Measurements from ENCODE around the gene R3HDM1. TPM values are rescaled to one million over a fixed set of nuclear protein-coding genes. Genes with fewer than 3 reads are reported as not detected.

R3HDM1 gene
- total and polyA plus RNA-seq, 2 experiments from 2014 or later = 9.1 to 10.9 TPM

DNA sequence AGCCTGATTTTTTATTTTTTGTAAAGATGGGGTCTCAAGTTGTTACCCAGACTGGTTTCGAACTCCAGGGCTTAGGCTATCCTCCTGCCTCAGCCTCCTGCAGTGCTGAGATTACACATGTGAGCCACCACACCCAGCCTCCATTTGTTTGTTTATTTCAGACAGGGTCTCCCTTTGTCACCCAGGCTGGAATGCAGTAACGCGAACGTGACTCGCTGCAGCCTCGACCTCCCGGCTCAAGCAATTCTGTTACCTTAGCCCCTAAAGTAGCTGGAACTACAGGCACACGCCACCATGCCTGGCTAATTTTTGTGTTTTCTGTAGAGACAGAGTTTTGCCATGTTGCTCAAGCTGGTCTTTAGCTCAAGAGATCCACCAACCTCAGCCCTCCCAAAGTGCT, 237.6 kb downstream of the R3HDM1 start:
- TF ChIP-seq EZH2phosphoT487 (IDR thresholded peaks at IDR 0.05; ENCODE audit: low read depth, severe bottlenecking, unreplicated experiment) = no peak
- TF ChIP-seq EZH2 (IDR thresholded peaks at IDR 0.05; ENCODE audit: borderline replicate concordance) = no peak
- TF ChIP-seq, protein P1, sequence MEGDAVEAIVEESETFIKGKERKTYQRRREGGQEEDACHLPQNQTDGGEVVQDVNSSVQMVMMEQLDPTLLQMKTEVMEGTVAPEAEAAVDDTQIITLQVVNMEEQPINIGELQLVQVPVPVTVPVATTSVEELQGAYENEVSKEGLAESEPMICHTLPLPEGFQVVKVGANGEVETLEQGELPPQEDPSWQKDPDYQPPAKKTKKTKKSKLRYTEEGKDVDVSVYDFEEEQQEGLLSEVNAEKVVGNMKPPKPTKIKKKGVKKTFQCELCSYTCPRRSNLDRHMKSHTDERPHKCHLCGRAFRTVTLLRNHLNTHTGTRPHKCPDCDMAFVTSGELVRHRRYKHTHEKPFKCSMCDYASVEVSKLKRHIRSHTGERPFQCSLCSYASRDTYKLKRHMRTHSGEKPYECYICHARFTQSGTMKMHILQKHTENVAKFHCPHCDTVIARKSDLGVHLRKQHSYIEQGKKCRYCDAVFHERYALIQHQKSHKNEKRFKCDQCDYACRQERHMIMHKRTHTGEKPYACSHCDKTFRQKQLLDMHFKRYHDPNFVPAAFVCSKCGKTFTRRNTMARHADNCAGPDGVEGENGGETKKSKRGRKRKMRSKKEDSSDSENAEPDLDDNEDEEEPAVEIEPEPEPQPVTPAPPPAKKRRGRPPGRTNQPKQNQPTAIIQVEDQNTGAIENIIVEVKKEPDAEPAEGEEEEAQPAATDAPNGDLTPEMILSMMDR (IDR thresholded peaks at IDR 0.05; ENCODE audit: poor library complexity) = no peak

DNA sequence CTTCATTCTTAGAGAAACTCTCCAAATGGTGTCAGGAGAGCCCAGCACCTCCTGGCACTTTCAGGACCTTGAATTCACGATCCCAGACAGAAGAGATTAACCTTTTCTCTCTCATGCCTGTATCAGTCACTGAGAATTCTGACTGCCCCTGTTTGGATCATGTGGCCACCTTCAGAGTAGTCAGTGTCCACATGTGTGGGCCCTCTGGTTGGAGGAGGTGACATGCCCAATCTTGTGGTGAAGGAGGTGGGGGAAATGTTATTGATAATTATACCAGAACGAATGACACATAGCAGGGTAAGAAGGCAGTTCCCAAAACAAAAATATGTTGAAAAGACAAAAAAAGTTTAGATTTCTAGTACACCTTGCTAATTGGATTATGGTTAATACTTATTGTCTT, 242.0 kb downstream of the R3HDM1 start:
- TF ChIP-seq EZH2phosphoT487 (IDR thresholded peaks at IDR 0.05; ENCODE audit: low read depth, severe bottlenecking, unreplicated experiment) (no peak), EZH2 (IDR thresholded peaks at IDR 0.05; ENCODE audit: borderline replicate concordance) (no peak)
- TF ChIP-seq, protein P1 (IDR thresholded peaks at IDR 0.05; ENCODE audit: poor library complexity) = no peak
- Histone ChIP-seq H4K20me1 (ENCODE audit: insufficient read depth, poor library complexity, severe bottlenecking) (no peaks in the 10 kb centered on the region), H3K36me3 (replicated peaks; ENCODE audit: insufficient read depth, low read depth) (peaks cover 12% of the 10 kb centered on the region), H3K4me3 (no peak overlapping the region), H3K4me2 (no peak overlapping the region), H3K79me2 (peaks cover 25% of the 10 kb centered on the region), H3K27ac (no peak overlapping the region), H3K9me3 (ENCODE audit: low read depth) (no peaks in the 10 kb centered on the region), H3K4me1 (ENCODE audit: insufficient read depth) (no peaks in the 10 kb centered on the region), H2AFZ (no peak overlapping the region), H3K27me3 (no peaks in the 10 kb centered on the region), H3K9me2 (replicated peaks; ENCODE audit: insufficient read depth) (no peaks in the 10 kb centered on the region)
- no peak for DNase-seq (ENCODE audit: low spot score)
- WGBS (ENCODE audit: low lambda C conversion rate, missing lambda C conversion rate) = 92% methylated on average over 2 of the region's 2 CpGs

More for the DNA sequence above, 237.6 kb downstream of the R3HDM1 start:
- no peak for DNase-seq (ENCODE audit: low spot score)
- Histone ChIP-seq H3K9me3 (ENCODE audit: low read depth) (no peaks in the 10 kb centered on the region), H3K4me2 (no peak overlapping the region), H4K20me1 (ENCODE audit: insufficient read depth, poor library complexity, severe bottlenecking) (peaks cover 4% of the 10 kb centered on the region), H3K79me2 (peaks cover 54% of the 10 kb centered on the region), H3K9me2 (replicated peaks; ENCODE audit: insufficient read depth) (no peaks in the 10 kb centered on the region), H3K27me3 (no peaks in the 10 kb centered on the region), H3K36me3 (replicated peaks; ENCODE audit: insufficient read depth, low read depth) (peaks cover 7% of the 10 kb centered on the region), H3K27ac (no peak overlapping the region), H3K4me3 (no peak overlapping the region), H3K4me1 (ENCODE audit: insufficient read depth) (no peaks in the 10 kb centered on the region), H2AFZ (no peak overlapping the region)
- WGBS (ENCODE audit: low lambda C conversion rate, missing lambda C conversion rate) = 92% methylated on average over 8 of the region's 8 CpGs

DNA sequence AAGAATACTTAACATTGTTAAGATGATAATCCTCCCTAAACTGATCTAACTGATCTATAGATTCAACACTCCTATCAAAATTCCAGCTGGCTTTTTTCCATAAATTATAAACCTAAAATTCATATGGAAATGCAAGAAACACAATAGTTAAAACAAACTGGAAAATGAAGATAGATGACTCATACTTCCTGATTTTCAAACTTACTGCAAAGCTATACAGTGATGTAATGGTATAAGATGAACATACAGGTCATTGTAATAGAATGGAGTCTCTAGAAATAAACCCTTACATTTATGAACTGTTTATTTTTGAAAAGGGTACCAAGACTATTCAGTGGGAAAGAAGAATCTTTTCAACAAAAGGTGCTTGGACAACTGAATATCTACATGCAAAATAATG, 242.6 kb downstream of the R3HDM1 start:
- Histone ChIP-seq H3K27ac (no peak overlapping the region), H2AFZ (no peak overlapping the region), H3K27me3 (no peaks in the 10 kb centered on the region), H3K9me2 (replicated peaks; ENCODE audit: insufficient read depth) (no peaks in the 10 kb centered on the region), H3K4me1 (ENCODE audit: insufficient read depth) (no peaks in the 10 kb centered on the region), H3K4me3 (no peak overlapping the region), H3K9me3 (ENCODE audit: low read depth) (no peaks in the 10 kb centered on the region), H3K36me3 (replicated peaks; ENCODE audit: insufficient read depth, low read depth) (peaks cover 12% of the 10 kb centered on the region), H3K4me2 (no peak overlapping the region), H3K79me2 (peaks cover 21% of the 10 kb centered on the region), H4K20me1 (ENCODE audit: insufficient read depth, poor library complexity, severe bottlenecking) (no peaks in the 10 kb centered on the region)
- no peak for TF ChIP-seq EZH2phosphoT487 (IDR thresholded peaks at IDR 0.05; ENCODE audit: low read depth, severe bottlenecking, unreplicated experiment)
- TF ChIP-seq, protein P1 (IDR thresholded peaks at IDR 0.05; ENCODE audit: poor library complexity) = no peak
- no peak for TF ChIP-seq EZH2 (IDR thresholded peaks at IDR 0.05; ENCODE audit: borderline replicate concordance)
- DNase-seq (ENCODE audit: low spot score) = no peak

MicroRNAs encoded within 50 kb of the gene (microRNA counts, 767-probe panel; counts per million panel counts)
- microRNA hsa-miR-128 = 3,546 counts per million, percentile 9 among the panel's probes with 10 or more counts

Small RNAs within 50 kb of the gene (microRNA-seq; reads per million reads assigned to microRNA genes)
- 462 reads per million, percentile 72 among the genes with 10 or more reads in this experiment for gene MIR128-1

Small RNAs within 50 kb of the gene (small RNA-seq; reads per million reads assigned to genes)
- 16.9 reads per million, percentile 96 among the genes with 10 or more reads in this experiment for gene MIR128-1
- gene RNU6-512P = not detected

Other genes starting within 250 kb of the R3HDM1 start
- gene ZRANB3, start 266 bp upstream of the R3HDM1 start, total RNA-seq = 6.9 and 10.4 TPM in 2 replicates
- 3.6 and 4.1 TPM in 2 replicates for gene ZRANB3, start 266 bp upstream of the R3HDM1 start, polyA plus RNA-seq
- 111 and 121 TPM in 2 replicates for gene UBXN4, start 210.4 kb downstream of the R3HDM1 start, total RNA-seq
- 244 and 276 TPM in 2 replicates for gene UBXN4, start 210.4 kb downstream of the R3HDM1 start, polyA plus RNA-seq